GM20000 (cell line): Measurements from ENCODE around the gene AMN.

ENCODE experiments used
- DNase-seq: peaks from one replicate; pipeline ENCODE4 v3.0.0; 2012; ENCODE audit warnings: low spot score
- TF ChIP-seq, protein P1 (sequence below): IDR thresholded peaks from 2 replicates; pipeline ENCODE4 v1.5.1; 2012; ENCODE audit warnings: mild to moderate bottlenecking, control low read depth; ENCODE audit errors: extremely low read depth, missing control alignments

Gene AMN

DNA sequence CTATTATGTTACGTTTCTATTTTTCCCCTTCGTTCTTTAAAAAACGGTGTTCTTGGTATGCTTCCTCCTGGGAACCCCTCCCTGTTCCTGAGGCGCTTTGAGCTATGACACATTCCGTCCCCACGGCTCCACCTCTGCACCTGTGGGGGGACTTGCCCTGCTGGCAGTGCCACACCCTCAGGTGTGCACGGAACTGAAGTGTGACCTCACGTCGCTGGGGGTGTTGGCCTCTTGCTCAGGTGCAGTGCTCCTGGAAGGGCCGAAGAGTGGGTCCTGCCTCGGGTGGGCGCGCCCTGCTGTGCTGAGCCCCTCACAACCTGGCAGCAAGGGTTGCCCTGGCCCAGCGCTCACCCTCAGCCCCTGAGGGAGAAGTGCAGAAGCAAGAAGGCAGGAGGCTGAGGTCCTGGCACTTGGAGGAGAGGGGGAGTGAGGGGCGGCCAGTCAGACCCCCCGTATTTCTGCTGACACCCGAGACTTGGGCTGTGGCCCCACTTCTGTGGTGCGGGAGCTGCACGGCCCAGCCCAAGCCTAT lies 4.9 kb downstream of the AMN start:
- TF ChIP-seq, protein P1, sequence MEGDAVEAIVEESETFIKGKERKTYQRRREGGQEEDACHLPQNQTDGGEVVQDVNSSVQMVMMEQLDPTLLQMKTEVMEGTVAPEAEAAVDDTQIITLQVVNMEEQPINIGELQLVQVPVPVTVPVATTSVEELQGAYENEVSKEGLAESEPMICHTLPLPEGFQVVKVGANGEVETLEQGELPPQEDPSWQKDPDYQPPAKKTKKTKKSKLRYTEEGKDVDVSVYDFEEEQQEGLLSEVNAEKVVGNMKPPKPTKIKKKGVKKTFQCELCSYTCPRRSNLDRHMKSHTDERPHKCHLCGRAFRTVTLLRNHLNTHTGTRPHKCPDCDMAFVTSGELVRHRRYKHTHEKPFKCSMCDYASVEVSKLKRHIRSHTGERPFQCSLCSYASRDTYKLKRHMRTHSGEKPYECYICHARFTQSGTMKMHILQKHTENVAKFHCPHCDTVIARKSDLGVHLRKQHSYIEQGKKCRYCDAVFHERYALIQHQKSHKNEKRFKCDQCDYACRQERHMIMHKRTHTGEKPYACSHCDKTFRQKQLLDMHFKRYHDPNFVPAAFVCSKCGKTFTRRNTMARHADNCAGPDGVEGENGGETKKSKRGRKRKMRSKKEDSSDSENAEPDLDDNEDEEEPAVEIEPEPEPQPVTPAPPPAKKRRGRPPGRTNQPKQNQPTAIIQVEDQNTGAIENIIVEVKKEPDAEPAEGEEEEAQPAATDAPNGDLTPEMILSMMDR = no peak

GRCh38 chr14:102927878-102928411 lies 5.5 kb downstream of the AMN start:
- TF ChIP-seq, protein P1 = no peak

More for the DNA sequence above, 4.9 kb downstream of the AMN start:
- DNase-seq = no peak

GRCh38 chr14:102928412-102929240 lies 6.2 kb downstream of the AMN start:
- TF ChIP-seq, protein P1 = no peak
- peak; percentile 94 for DNase-seq

More at GRCh38 chr14:102927878-102928411, 5.5 kb downstream of the AMN start:
- DNase-seq = no peak

- TF ChIP-seq, protein P1 = no peak
- no peak for DNase-seq
Measured at GRCh38 chr14:102929241-102930137, 7.0 kb downstream of the AMN start.

DNA sequence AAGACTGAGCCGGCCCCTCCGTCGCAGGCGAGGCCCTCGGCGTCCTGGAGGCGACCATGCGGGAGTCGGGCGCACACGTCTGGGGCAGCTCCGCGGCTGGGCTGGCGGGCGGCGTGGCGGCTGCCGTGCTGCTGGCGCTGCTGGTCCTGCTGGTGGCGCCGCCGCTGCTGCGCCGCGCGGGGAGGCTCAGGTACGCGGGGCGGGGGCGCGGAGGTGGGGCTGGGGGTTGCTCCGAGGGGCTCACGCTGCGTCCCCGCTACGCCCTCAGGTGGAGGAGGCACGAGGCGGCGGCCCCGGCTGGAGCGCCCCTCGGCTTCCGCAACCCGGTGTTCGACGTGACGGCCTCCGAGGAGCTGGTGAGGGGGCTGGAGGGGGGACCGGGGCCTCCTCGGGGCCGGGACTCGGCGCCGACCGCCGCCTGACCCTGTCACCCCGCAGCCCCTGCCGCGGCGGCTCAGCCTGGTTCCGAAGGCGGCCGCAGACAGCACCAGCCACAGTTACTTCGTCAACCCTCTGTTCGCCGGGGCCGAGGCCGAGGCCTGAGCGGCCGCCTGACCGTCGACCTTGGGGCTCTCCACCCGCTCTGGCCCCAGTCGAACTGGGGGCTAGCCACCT lies 7.8 kb downstream of the AMN start:
- TF ChIP-seq, protein P1 = no peak
- peak; percentile 67 for DNase-seq

DNA sequence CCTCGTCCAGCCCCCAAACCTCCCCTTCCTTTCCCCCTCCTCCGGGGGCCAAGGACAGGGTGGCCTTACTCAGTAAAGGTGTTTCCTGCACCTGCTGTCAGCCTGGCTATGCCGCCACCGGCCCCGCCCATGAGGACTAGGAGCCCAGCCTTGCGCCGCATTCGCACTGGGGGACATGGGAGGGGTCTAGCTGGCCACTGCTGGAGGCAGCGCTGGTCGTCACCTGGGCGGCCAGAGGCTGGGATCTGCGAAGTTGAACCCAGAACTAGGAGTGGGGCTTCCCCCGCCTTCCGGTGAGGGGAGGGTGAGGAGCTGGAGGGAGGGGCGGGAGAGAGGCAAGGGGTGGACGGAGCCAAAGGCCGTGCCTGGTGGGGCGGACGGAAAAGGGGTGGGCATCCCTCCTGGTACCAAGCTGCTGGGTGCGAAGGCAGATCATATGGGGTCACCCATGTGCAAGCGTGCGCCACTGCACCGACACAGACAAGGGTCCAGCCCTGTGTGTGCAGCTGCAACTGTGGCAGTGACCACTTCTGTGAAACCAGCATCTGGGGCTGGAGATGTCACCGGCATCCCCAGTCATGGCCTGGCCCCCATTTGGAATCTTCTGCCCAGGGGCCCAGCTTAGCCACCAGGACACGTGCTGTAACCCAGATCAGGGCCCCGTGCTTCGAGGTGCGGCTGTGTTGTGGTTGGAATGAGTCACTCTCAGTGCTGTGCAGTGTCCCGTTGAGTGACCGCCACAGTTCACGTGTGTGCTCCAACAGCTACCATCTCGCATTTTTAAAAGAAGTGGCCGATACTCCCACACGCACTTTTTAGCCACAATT lies 8.5 kb downstream of the AMN start:
- TF ChIP-seq, protein P1 = no peak
- no peak for DNase-seq
